ENCODE measurements around the gene EXT2.

The EXT2 gene

DNA sequence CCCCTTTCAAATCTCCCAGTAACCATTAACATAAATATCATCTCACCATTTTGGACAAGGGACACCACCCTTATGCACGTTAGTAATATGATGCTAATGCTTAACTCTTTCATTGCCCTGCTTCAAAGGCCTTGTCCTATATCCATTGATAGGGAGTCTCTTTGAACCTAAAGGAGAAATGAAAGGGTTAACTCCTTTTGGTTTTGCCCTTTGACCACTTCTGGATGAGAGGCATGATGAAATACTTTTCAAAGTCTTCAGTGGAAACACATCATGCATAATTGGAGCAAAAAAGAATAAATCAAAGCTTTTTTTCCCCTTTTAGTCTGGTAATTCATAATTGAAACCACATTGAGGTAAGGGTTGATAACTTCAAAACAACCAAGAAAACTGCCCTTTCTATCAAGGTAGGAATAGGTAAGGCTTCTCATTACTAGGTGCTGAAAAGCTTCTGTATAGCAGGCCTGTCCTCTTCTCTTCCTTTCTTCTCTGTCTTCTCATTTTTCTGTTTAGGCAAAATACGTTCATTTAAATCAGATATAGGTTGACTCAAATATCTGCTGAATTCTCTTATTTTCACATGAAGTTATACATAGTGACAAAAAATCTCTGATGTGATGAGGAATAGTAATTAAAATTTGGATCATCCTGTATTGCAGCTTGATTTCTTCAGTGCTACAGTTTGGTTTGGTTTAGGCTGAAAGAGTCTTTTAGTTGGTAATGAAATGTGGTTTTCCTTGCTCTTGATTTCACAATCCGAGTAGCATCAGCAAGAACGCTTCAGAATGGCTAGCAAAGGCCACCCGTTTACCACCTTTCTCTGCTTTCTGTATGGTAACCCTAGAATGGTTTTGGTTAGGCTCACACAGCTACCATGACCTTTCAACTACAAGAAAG lies 94.8 kb downstream of the EXT2 start:
- Histone ChIP-seq H3K4me1 (peaks cover 0 to 10% (median 0%) of the 10 kb centered on the region in 10 experiments; a peak in 1 of 20 replicates), H3K27me3 (no peaks in the 10 kb centered on the region), H3K9ac (no peak overlapping the region), H3K9me3 (replicated peaks in 1 of 11) (peaks cover 26 to 39% (median 30%) of the 10 kb centered on the region in 11 experiments), H3K4me2 (peak overlapping the region in 2 of 11 experiments; percentile 13 to 18; a peak in 1 of 22 replicates), H4K20me1 (peaks cover 0 to 8% (median 0%) of the 10 kb centered on the region in 11 experiments; a peak in 3 of 22 replicates), H3K4me3 (no peak overlapping the region), H3K27ac (no peak overlapping the region), H3K36me3 (peaks cover 34 to 65% (median 45%) of the 10 kb centered on the region in 11 experiments)
- no peak; a peak in 1 of 22 replicates for TF ChIP-seq Cebpa-rat (IDR thresholded peaks at IDR 0.05)

DNA sequence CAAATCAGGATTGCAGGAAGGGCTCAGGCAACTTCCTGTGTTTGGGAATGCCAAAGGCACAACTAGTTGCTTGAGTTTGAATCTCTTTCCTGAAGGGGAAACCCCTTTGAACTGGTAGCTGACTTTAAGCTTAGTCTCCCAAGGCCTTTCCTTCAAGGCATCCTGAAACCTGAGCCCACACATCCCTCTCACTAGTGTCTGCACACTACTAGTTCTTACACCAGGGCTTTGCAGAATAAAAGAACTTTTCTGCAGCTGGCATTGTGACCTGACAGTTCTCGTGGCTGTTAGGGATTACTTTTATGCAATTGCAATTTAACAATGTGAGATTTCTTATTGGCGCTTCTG lies 95.4 kb downstream of the EXT2 start:
- Histone ChIP-seq H3K27me3 (no peaks in the 10 kb centered on the region), H4K20me1 (peaks cover 0 to 8% (median 0%) of the 10 kb centered on the region in 11 experiments; a peak in 3 of 22 replicates), H3K27ac (no peak overlapping the region), H3K4me1 (peaks cover 0 to 10% (median 0%) of the 10 kb centered on the region in 10 experiments; a peak in 1 of 20 replicates), H3K4me3 (no peak overlapping the region), H3K36me3 (peaks cover 34 to 67% (median 48%) of the 10 kb centered on the region in 11 experiments), H3K9ac (no peak overlapping the region), H3K9me3 (replicated peaks in 1 of 11) (peaks cover 26 to 39% (median 34%) of the 10 kb centered on the region in 11 experiments), H3K4me2 (peak overlapping the region in 2 of 11 experiments; percentile 13 to 18; a peak in 1 of 22 replicates)
- no peak for TF ChIP-seq Cebpa-rat (IDR thresholded peaks at IDR 0.05)

- Histone ChIP-seq H3K27me3 (no peaks in the 10 kb centered on the region), H4K20me1 (peaks cover 0 to 8% (median 0%) of the 10 kb centered on the region in 11 experiments; a peak in 3 of 22 replicates), H3K4me2 (no peak overlapping the region), H3K4me3 (no peak overlapping the region), H3K9ac (no peak overlapping the region), H3K36me3 (peaks cover 34 to 67% (median 48%) of the 10 kb centered on the region in 11 experiments), H3K27ac (no peak overlapping the region), H3K4me1 (peaks cover 0 to 10% (median 0%) of the 10 kb centered on the region in 10 experiments; a peak in 1 of 20 replicates), H3K9me3 (replicated peaks in 1 of 11) (peaks cover 26 to 39% (median 34%) of the 10 kb centered on the region in 11 experiments)
- TF ChIP-seq Cebpa-rat (IDR thresholded peaks at IDR 0.05), result no peak
These were observed 96.0 kb downstream of the EXT2 start for GRCh38 chr11:44191322-44192016.

- Histone ChIP-seq H3K9ac (no peak overlapping the region), H3K9me3 (replicated peaks in 1 of 11) (peaks cover 26 to 39% (median 32%) of the 10 kb centered on the region in 11 experiments), H3K27me3 (no peaks in the 10 kb centered on the region), H3K4me2 (no peak overlapping the region), H4K20me1 (peaks cover 0 to 8% (median 0%) of the 10 kb centered on the region in 11 experiments; a peak in 3 of 22 replicates), H3K4me3 (no peak overlapping the region), H3K4me1 (peaks cover 0 to 10% (median 0%) of the 10 kb centered on the region in 10 experiments; a peak in 1 of 20 replicates), H3K36me3 (peaks cover 35 to 72% (median 49%) of the 10 kb centered on the region in 11 experiments), H3K27ac (no peak overlapping the region)
- TF ChIP-seq Cebpa-rat (IDR thresholded peaks at IDR 0.05), result no peak
These were observed 96.5 kb downstream of the EXT2 start for GRCh38 chr11:44192017-44192385.

DNA sequence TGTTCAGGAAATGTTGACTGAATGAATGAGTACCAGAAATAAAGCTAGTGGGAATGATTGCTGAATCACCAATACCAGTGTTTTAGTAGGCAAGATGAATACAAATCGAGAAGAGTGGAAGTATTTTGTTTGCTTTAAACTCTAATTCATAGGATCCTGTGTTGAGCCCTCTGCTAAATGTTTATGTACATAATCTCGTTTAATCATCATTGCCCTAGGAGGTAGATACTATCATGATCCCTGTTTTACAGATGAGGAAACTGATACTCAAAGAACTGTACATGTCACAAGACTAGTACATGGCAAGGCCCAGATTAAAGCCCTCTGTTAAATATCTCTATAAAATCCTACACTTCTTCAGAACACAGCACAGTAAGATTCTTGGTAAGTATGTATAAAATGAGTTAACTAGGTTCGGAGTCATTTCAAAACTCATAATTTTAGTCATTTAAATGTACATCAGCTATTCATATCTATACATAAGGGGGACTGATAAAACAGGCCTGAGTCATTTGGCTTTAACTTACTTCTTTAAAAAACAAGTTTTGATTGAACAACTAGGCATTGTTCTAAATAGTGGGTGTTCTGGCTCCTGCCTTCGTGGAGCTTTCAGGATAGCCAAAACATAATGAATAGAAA lies 97.1 kb downstream of the EXT2 start:
- Histone ChIP-seq H3K4me2 (no peak overlapping the region), H3K9ac (no peak overlapping the region), H3K9me3 (replicated peaks in 1 of 11) (peaks cover 21 to 34% (median 27%) of the 10 kb centered on the region in 11 experiments), H4K20me1 (peaks cover 0 to 8% (median 0%) of the 10 kb centered on the region in 11 experiments; a peak in 3 of 22 replicates), H3K27me3 (no peaks in the 10 kb centered on the region), H3K36me3 (peaks cover 38 to 73% (median 54%) of the 10 kb centered on the region in 11 experiments), H3K4me1 (peaks cover 0 to 10% (median 0%) of the 10 kb centered on the region in 10 experiments; a peak in 1 of 20 replicates), H3K27ac (no peak overlapping the region), H3K4me3 (no peak overlapping the region)
- TF ChIP-seq Cebpa-rat (IDR thresholded peaks at IDR 0.05), result no peak

DNA sequence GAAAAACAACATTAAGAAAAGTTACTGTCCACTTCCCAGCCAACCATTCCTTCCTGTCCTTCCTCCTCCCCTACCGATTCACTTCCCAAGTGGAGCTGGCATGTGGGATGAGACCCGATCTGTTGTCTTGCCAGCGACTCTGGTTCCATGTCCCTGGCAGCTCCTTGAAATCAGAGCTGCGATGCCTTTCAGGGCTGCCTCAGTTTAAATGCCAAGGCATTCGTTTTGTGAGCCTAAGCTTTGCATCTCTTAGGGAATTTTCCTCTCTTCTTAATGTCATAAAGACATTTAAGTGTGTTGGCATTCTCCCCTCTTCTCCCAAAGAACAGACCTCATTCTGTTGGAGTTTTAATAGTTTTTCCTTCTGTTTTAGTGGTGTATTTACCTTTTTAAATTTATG lies 98.4 kb downstream of the EXT2 start:
- Histone ChIP-seq H3K27me3 (no peaks in the 10 kb centered on the region), H3K9me3 (replicated peaks in 1 of 11) (peaks cover 8 to 21% (median 14%) of the 10 kb centered on the region in 11 experiments), H3K4me1 (peaks cover 0 to 10% (median 0%) of the 10 kb centered on the region in 10 experiments; a peak in 1 of 20 replicates), H3K4me3 (no peak overlapping the region), H3K36me3 (peaks cover 38 to 73% (median 54%) of the 10 kb centered on the region in 11 experiments), H3K4me2 (no peak overlapping the region), H4K20me1 (peaks cover 0 to 8% (median 0%) of the 10 kb centered on the region in 11 experiments; a peak in 3 of 22 replicates), H3K9ac (no peak overlapping the region), H3K27ac (no peak overlapping the region)
- TF ChIP-seq Cebpa-rat (IDR thresholded peaks at IDR 0.05), result no peak

DNA sequence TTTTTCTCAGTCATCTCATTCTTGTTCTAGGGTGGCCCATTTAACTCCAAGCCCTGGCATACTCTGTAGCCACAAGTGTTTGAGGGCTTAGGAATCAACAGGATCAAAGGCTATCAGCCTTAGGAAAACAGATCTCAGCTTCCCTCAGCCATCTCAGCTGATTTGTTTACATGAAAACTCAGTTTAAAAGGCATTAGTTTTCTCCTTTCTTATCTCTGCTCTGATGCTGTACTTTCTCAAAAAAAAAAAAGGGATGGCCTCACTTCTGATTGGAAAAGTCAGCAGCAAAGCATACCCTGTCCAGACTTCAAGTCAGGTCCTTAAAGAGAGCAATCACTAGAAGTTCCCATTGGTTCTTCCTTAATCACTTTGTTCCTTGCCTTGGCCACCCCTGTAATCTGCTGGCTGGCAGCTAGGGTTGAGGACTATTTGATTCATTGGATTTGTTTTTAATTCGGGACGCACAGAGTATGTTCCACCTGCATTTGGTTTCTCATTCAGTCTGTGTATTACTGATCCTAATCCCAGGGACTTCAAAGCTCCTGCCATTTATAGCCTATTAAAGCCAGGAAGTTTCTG lies 102.8 kb downstream of the EXT2 start:
- no peaks in the 10 kb centered on the region for H3K27me3 ChIP-seq
- H3K9me3 ChIP-seq (replicated peaks in 1 of 11), result peaks cover 0 to 10% (median 0%) of the 10 kb centered on the region in 11 experiments; a peak in 4 of 22 replicates
- no peak overlapping the region for H3K27ac ChIP-seq
- H3K4me3 ChIP-seq, result no peak overlapping the region
- H3K36me3 ChIP-seq, result peaks cover 34 to 84% (median 67%) of the 10 kb centered on the region in 11 experiments
- TF ChIP-seq Cebpa-rat (IDR thresholded peaks at IDR 0.05), result no peak
- 0 out of 20 replicates have a peak, but pooled peaks cover 0 to 4% (median 0%) of the 10 kb centered on the region in 10 experiments for H3K4me1 ChIP-seq
- no peak overlapping the region for H3K4me2 ChIP-seq
- H4K20me1 ChIP-seq, result no peaks in the 10 kb centered on the region
- H3K9ac ChIP-seq, result no peak overlapping the region

DNA sequence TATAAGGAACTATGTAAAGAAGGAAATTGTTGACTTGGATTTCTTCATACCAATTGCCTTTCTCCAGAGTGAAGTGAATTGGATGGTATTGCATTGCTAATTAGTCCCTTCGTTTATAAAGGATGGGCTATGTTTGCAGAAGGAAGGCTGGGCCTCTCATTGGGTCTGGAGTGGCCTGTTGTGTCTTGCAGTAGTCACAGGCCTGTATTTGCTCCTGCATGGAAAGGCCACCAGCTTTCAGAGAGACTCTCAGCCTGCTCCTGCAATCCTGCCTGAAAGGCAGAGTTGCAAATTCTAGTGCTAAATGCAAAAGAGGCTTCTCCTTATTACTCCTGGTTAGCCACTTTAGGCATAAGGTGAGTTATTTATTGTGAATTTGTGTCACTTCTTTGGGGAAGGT lies 103.8 kb downstream of the EXT2 start:
- Histone ChIP-seq H3K4me3 (no peak overlapping the region), H3K27ac (no peak overlapping the region), H3K9me3 (replicated peaks in 1 of 11) (peaks cover 0 to 10% (median 0%) of the 10 kb centered on the region in 11 experiments; a peak in 4 of 22 replicates), H4K20me1 (no peaks in the 10 kb centered on the region), H3K27me3 (no peaks in the 10 kb centered on the region), H3K4me1 (0 out of 20 replicates have a peak, but pooled peaks cover 0 to 4% (median 0%) of the 10 kb centered on the region in 10 experiments), H3K4me2 (no peak overlapping the region), H3K36me3 (peaks cover 28 to 85% (median 71%) of the 10 kb centered on the region in 11 experiments), H3K9ac (no peak overlapping the region)
- no peak for TF ChIP-seq Cebpa-rat (IDR thresholded peaks at IDR 0.05)

Measured in BLaER1 treated with 17β-estradiol and CSF1 and Interleukin-3, amounts not matched to agents 10 nM and 100 nM (cell line).